C4-2B (cell line): ENCODE data around the gene MVB12B.

Experiments
- ZFX ChIP-seq: fragments of 450-650 bp; IDR thresholded peaks from 2 replicates; pipeline ENCODE4 v1.6.1; 2017
- TF ChIP-seq, protein P1 (sequence below): fragments of 450-650 bp; conservative IDR thresholded peaks from 2 replicates; pipeline ENCODE4 v1.5.1; 2017; ENCODE audit warnings: mild to moderate bottlenecking

DNA sequence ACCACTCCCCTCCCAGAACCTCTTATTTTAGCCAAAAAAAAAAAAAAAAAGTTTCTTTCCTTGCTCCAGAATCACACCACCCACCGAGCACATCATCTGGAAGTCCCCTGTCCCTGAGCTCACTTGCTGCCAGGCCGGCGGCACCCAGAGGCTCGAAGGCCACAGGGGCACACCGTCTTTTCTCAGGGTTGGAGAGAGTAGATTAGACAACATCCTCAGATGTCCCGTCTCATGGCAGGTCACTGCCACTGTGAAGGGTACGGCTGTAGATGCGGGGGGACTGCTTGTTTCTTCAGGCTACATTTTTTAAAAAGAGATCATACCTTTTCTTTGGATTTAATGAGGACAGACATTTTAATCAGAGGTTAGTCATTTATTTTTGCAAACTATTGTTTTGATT, 109.0 kb downstream of the MVB12B start:
- TF ChIP-seq, protein P1, sequence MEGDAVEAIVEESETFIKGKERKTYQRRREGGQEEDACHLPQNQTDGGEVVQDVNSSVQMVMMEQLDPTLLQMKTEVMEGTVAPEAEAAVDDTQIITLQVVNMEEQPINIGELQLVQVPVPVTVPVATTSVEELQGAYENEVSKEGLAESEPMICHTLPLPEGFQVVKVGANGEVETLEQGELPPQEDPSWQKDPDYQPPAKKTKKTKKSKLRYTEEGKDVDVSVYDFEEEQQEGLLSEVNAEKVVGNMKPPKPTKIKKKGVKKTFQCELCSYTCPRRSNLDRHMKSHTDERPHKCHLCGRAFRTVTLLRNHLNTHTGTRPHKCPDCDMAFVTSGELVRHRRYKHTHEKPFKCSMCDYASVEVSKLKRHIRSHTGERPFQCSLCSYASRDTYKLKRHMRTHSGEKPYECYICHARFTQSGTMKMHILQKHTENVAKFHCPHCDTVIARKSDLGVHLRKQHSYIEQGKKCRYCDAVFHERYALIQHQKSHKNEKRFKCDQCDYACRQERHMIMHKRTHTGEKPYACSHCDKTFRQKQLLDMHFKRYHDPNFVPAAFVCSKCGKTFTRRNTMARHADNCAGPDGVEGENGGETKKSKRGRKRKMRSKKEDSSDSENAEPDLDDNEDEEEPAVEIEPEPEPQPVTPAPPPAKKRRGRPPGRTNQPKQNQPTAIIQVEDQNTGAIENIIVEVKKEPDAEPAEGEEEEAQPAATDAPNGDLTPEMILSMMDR: no peak
- no peak for TF ChIP-seq ZFX
